HepG2 (cell line): Measurements from ENCODE around the gene TBXA2R. TPM values are rescaled to one million over a fixed set of nuclear protein-coding genes. Genes with fewer than 3 reads are reported as not detected.

ENCODE experiments used
- CBX1 ChIP-seq: IDR thresholded peaks from one replicate; pipeline ENCODE4 v1.6.1; 2016; ENCODE audit warnings: antibody characterized with exemption, low read depth
- GATAD1 ChIP-seq: IDR thresholded peaks from 2 replicates; pipeline ENCODE4 v1.6.1; 2016; ENCODE audit warnings: missing genetic modification reagents, missing compliant biosample characterization
- MAFF ChIP-seq: IDR thresholded peaks from 2 replicates; pipeline ENCODE4 v1.6.1; 2011; ENCODE audit warnings: low read depth, low read length, improper control_type of control experiment
- MEF2D ChIP-seq: sonication (generic); formaldehyde crosslinking; IDR thresholded peaks from 2 replicates; pipeline ENCODE4 v1.5.1; 2020; ENCODE audit warnings: mild to moderate bottlenecking, missing genetic modification reagents
- PAX8 ChIP-seq: sonication (generic); formaldehyde crosslinking; IDR thresholded peaks from 2 replicates; pipeline ENCODE4 v1.8.0; 2022; ENCODE audit warnings: mild to moderate bottlenecking, missing genetic modification reagents, borderline replicate concordance
- POLR2AphosphoS2 ChIP-seq: IDR thresholded peaks from 2 replicates; pipeline ENCODE4 v1.6.1; 2011; ENCODE audit warnings: low read depth, low read length, improper control_type of control experiment
- RAD21 ChIP-seq: fragments of 450-650 bp; formaldehyde crosslinking; IDR thresholded peaks from 2 replicates; pipeline ENCODE4 v1.5.0; 2020; ENCODE audit warnings: mild to moderate bottlenecking
- RORA ChIP-seq: sonication (generic); formaldehyde crosslinking; IDR thresholded peaks from 2 replicates; pipeline ENCODE4 v1.5.0; 2020; ENCODE audit warnings: mild to moderate bottlenecking, missing genetic modification reagents, moderate library complexity
- SNAI1 ChIP-seq: sonication (generic); formaldehyde crosslinking; IDR thresholded peaks from 2 replicates; pipeline ENCODE4 v1.5.0; 2020; ENCODE audit warnings: mild to moderate bottlenecking, missing genetic modification reagents, borderline replicate concordance
- SPEN ChIP-seq: sonication (generic); formaldehyde crosslinking; IDR thresholded peaks from 2 replicates; pipeline ENCODE4 v1.5.1; 2020; ENCODE audit warnings: low read depth, mild to moderate bottlenecking, missing genetic modification reagents
- XRCC5 ChIP-seq: fragments of 200-400 bp; formaldehyde crosslinking; optimal IDR thresholded peaks from 2 replicates; pipeline ENCODE3; 2017; ENCODE audit warnings: mild to moderate bottlenecking, low read length
- ZBTB42 ChIP-seq: sonication (generic); formaldehyde crosslinking; IDR thresholded peaks from 2 replicates; pipeline ENCODE4 v1.5.0; 2020; ENCODE audit warnings: mild to moderate bottlenecking, missing genetic modification reagents
- ZKSCAN1 ChIP-seq: fragments of 150-350 bp; IDR thresholded peaks from 2 replicates; pipeline ENCODE4 v1.6.1; 2014; ENCODE audit warnings: low read length
- ZMYM3 ChIP-seq: sonication (generic); formaldehyde crosslinking; IDR thresholded peaks from 2 replicates; pipeline ENCODE4 v1.5.1; 2020; ENCODE audit warnings: mild to moderate bottlenecking, missing genetic modification reagents
- ZNF121 ChIP-seq: sonication (generic); formaldehyde crosslinking; IDR thresholded peaks from 2 replicates; pipeline ENCODE4 v1.5.0; 2020; ENCODE audit warnings: mild to moderate bottlenecking, missing genetic modification reagents
- ZNF263 ChIP-seq: sonication (generic); formaldehyde crosslinking; IDR thresholded peaks from 2 replicates; pipeline ENCODE4 v1.4.0; 2020; ENCODE audit warnings: missing genetic modification reagents
- ZNF383 ChIP-seq: sonication (generic); formaldehyde crosslinking; IDR thresholded peaks from 2 replicates; pipeline ENCODE4 v1.4.0; 2020; ENCODE audit warnings: missing genetic modification reagents, mild to moderate bottlenecking, borderline replicate concordance
- ZNF547 ChIP-seq: sonication (generic); formaldehyde crosslinking; IDR thresholded peaks from 2 replicates; pipeline ENCODE4 v1.5.1; 2020; ENCODE audit warnings: mild to moderate bottlenecking, missing genetic modification reagents
- ZNF724P ChIP-seq: sonication (generic); formaldehyde crosslinking; IDR thresholded peaks from 2 replicates; pipeline ENCODE4 v1.8.0; 2022; ENCODE audit warnings: missing genetic modification reagents, borderline replicate concordance
- polyA plus RNA-seq, 8 experiments: library from polyadenylated mRNA; depleted of rRNA in 3 of 8; stranded (reverse) in 7 of 8; unstranded in 1 of 8; fragments of >200 nt; fragmentation: Illumina TruSeq in 4 of 8; extraction: Trizol in 4 of 8; gene quantifications; 2 replicates each; pipeline versions ENCODE4 v1.2.1 to v1.2.3, GENCODE V29; 2011 to 2016; ENCODE audit warnings: low read depth in 4 of 8, missing spikeins in 1 of 8, mixed read lengths in 1 of 8; ENCODE audit not compliant: insufficient read depth in 1 of 8
- total RNA-seq, 5 experiments: library from RNA; depleted of rRNA; stranded (reverse); fragments of >200 nt; fragmentation: Illumina TruSeq; extraction: Trizol; gene quantifications; 2 replicates each; pipeline ENCODE4 v1.2.3, GENCODE V29; 2016; ENCODE audit warnings: low read depth in 1 of 5
- TF ChIP-seq, protein P1 (sequence below): sonication (generic); formaldehyde crosslinking; IDR thresholded peaks from 2 replicates; pipeline ENCODE4 v1.4.0; 2020; ENCODE audit warnings: missing genetic modification reagents; ENCODE audit errors: not compliant biosample characterization
- TF ChIP-seq, protein P2 (sequence below): sonication (generic); formaldehyde crosslinking; IDR thresholded peaks from 2 replicates; pipeline ENCODE4 v1.5.1; 2020; ENCODE audit warnings: missing genetic modification reagents, mild to moderate bottlenecking, borderline replicate concordance
- TF ChIP-seq, protein P3 (sequence below): sonication (generic); formaldehyde crosslinking; conservative IDR thresholded peaks from 2 replicates; pipeline ENCODE4 v1.4.0; 2020; ENCODE audit warnings: missing genetic modification reagents
- TF ChIP-seq, protein P4 (sequence below), 2 experiments: IDR thresholded peaks; 2 replicates each; pipeline ENCODE4 v1.6.1; 2011 to 2012; ENCODE audit warnings: low read length in 2 of 2, borderline replicate concordance in 1 of 2, low read depth in 1 of 2, mild to moderate bottlenecking in 1 of 2, moderate library complexity in 1 of 2

Gene TBXA2R
- total and polyA plus RNA-seq, 2 of the 13 experiments (the other 11 are each of a cell fraction or from before 2014, with no cell fraction given): 0.09 TPM; not detected in 1

DNA sequence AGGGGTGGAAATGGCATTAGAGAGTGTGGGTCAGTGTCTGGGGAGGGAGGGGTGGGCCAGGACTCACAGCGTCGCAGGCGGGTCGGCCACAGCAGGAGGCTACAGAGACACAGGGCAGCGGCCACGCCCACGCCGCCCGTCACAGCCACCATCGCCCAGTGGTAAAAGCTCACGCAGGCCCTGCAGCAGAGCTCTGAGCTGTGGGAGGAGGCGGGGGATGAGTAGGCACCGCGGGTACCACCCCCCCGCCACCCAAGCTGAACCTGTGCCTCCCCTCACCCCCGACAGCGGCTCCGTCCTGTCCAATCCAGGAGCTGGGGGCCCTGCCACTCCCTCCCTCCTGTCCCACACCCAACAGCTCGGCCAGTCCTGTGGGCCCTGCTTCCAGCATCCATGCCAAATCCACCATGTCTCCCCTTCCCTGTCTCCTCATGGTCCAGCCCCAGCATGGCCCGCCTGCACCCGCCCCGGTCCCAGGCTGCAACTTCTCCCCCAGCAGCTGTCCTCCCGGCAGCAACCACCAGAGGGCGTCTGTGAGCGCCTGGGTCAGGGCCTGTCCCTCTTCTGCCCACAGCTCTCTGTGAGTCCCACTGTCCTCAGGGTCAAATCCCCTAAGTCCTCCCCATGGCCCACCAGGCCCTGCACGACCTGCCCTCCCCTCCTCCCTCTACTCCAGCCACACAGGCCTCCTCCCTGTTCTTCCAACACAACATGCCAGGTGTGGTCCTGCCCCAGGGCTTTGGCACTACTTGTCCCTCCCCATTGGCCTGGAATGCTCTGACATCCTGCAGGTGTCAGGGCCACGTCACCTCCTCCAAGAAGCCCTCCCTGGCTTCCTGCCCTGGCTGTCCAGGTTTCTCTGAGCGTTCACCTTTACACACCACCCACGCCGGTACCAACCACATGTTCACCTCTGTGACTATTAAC, 61.7 kb downstream of the TBXA2R start (continued):
- TF ChIP-seq, protein P1, sequence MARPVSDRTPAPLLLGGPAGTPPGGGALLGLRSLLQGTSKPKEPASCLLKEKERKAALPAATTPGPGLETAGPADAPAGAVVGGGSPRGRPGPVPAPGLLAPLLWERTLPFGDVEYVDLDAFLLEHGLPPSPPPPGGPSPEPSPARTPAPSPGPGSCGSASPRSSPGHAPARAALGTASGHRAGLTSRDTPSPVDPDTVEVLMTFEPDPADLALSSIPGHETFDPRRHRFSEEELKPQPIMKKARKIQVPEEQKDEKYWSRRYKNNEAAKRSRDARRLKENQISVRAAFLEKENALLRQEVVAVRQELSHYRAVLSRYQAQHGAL (CRISPR knock-in tag): no peak
- TF ChIP-seq, protein P2, sequence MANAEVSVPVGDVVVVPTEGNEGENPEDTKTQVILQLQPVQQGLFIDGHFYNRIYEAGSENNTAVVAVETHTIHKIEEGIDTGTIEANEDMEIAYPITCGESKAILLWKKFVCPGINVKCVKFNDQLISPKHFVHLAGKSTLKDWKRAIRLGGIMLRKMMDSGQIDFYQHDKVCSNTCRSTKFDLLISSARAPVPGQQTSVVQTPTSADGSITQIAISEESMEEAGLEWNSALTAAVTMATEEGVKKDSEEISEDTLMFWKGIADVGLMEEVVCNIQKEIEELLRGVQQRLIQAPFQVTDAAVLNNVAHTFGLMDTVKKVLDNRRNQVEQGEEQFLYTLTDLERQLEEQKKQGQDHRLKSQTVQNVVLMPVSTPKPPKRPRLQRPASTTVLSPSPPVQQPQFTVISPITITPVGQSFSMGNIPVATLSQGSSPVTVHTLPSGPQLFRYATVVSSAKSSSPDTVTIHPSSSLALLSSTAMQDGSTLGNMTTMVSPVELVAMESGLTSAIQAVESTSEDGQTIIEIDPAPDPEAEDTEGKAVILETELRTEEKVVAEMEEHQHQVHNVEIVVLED (CRISPR knock-in tag): no peak
- TF ChIP-seq ZNF383 (CRISPR knock-in tag) (no peak), ZBTB42 (CRISPR knock-in tag) (no peak), ZMYM3 (CRISPR knock-in tag) (peak; percentile 77), ZKSCAN1 (no peak), RAD21 (CRISPR knock-in tag) (peak; percentile 82), POLR2AphosphoS2 (no peak; the same call in 1 of the 2 replicates), SNAI1 (CRISPR knock-in tag) (no peak), ZNF547 (CRISPR knock-in tag) (no peak), XRCC5 (peak; percentile 85), ZNF724P (CRISPR knock-in tag) (no peak), CBX1 (no peak), ZNF263 (CRISPR knock-in tag) (peak; percentile 86), MEF2D (CRISPR knock-in tag) (no peak), ZNF121 (CRISPR knock-in tag) (no peak), RORA (CRISPR knock-in tag) (no peak), SPEN (CRISPR knock-in tag) (no peak), GATAD1 (CRISPR knock-in tag) (no peak), PAX8 (no peak), MAFF (no peak)
- TF ChIP-seq, protein P3, sequence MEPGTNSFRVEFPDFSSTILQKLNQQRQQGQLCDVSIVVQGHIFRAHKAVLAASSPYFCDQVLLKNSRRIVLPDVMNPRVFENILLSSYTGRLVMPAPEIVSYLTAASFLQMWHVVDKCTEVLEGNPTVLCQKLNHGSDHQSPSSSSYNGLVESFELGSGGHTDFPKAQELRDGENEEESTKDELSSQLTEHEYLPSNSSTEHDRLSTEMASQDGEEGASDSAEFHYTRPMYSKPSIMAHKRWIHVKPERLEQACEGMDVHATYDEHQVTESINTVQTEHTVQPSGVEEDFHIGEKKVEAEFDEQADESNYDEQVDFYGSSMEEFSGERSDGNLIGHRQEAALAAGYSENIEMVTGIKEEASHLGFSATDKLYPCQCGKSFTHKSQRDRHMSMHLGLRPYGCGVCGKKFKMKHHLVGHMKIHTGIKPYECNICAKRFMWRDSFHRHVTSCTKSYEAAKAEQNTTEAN (CRISPR knock-in tag): no peak
- TF ChIP-seq, protein P4, sequence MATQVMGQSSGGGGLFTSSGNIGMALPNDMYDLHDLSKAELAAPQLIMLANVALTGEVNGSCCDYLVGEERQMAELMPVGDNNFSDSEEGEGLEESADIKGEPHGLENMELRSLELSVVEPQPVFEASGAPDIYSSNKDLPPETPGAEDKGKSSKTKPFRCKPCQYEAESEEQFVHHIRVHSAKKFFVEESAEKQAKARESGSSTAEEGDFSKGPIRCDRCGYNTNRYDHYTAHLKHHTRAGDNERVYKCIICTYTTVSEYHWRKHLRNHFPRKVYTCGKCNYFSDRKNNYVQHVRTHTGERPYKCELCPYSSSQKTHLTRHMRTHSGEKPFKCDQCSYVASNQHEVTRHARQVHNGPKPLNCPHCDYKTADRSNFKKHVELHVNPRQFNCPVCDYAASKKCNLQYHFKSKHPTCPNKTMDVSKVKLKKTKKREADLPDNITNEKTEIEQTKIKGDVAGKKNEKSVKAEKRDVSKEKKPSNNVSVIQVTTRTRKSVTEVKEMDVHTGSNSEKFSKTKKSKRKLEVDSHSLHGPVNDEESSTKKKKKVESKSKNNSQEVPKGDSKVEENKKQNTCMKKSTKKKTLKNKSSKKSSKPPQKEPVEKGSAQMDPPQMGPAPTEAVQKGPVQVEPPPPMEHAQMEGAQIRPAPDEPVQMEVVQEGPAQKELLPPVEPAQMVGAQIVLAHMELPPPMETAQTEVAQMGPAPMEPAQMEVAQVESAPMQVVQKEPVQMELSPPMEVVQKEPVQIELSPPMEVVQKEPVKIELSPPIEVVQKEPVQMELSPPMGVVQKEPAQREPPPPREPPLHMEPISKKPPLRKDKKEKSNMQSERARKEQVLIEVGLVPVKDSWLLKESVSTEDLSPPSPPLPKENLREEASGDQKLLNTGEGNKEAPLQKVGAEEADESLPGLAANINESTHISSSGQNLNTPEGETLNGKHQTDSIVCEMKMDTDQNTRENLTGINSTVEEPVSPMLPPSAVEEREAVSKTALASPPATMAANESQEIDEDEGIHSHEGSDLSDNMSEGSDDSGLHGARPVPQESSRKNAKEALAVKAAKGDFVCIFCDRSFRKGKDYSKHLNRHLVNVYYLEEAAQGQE (IDR thresholded peaks at IDR 0.05; ENCODE audit: borderline replicate concordance in 1 of 2, low read depth in 1 of 2, low read length in 2 of 2): no peak
